KMS-11 (cell line): ENCODE measurements around the gene ZFR2.

Source experiments
- H2AFZ ChIP-seq: fragments of 200-600 bp; sonication (generic); 2 replicates; pipeline ENCODE4 v1.6.1; 2016; ENCODE audit warnings: antibody characterized with exemption, mixed run types, low read depth
- H3K27ac ChIP-seq: fragments of 200-600 bp; sonication (generic); 2 replicates; pipeline ENCODE4 v1.6.1; 2016; ENCODE audit warnings: mild to moderate bottlenecking, mixed run types
- H3K27me3 ChIP-seq: fragments of 200-600 bp; sonication (generic); 2 replicates; pipeline ENCODE4 v1.6.1; 2017; ENCODE audit warnings: mild to moderate bottlenecking, low read depth, mixed run types, moderate library complexity; ENCODE audit not compliant: insufficient read depth
- H3K36me3 ChIP-seq: fragments of 200-600 bp; sonication (generic); 2 replicates; pipeline ENCODE4 v1.6.1; 2017; ENCODE audit warnings: mild to moderate bottlenecking, mixed run types; ENCODE audit not compliant: insufficient read depth
- H3K4me1 ChIP-seq: fragments of 200-600 bp; sonication (generic); 2 replicates; pipeline ENCODE4 v1.6.1; 2016; ENCODE audit warnings: mild to moderate bottlenecking, low read depth, mixed run types; ENCODE audit not compliant: poor library complexity, severe bottlenecking
- H3K4me2 ChIP-seq: fragments of 200-600 bp; sonication (generic); 2 replicates; pipeline ENCODE4 v1.7.0; 2016; ENCODE audit warnings: mild to moderate bottlenecking, mixed run types
- H3K4me3 ChIP-seq: fragments of 200-600 bp; sonication (generic); IDR thresholded peaks from 2 replicates; pipeline ENCODE4 v1.6.1; 2017; ENCODE audit warnings: low read depth, low read length, mixed read lengths; ENCODE audit not compliant: insufficient read depth
- H3K79me2 ChIP-seq: fragments of 200-600 bp; sonication (generic); 2 replicates; pipeline ENCODE4 v1.6.1; 2016; ENCODE audit warnings: low read depth, mixed run types; ENCODE audit not compliant: insufficient read depth
- H3K9ac ChIP-seq: fragments of 200-600 bp; sonication (generic); 2 replicates; pipeline ENCODE4 v1.6.1; 2016; ENCODE audit warnings: mild to moderate bottlenecking, mixed run types
- H4K20me1 ChIP-seq: fragments of 200-600 bp; sonication (generic); 2 replicates; pipeline ENCODE4 v1.6.1; 2016; ENCODE audit warnings: mild to moderate bottlenecking, mixed run types; ENCODE audit not compliant: insufficient read depth
- TF ChIP-seq, protein P1 (sequence below): fragments of 200-600 bp; sonication (generic); conservative IDR thresholded peaks from 2 replicates; pipeline ENCODE4 v1.6.1; 2017; ENCODE audit warnings: low read depth, mild to moderate bottlenecking, antibody characterized with exemption, low read length, moderate library complexity, mixed read lengths

Gene ZFR2

DNA sequence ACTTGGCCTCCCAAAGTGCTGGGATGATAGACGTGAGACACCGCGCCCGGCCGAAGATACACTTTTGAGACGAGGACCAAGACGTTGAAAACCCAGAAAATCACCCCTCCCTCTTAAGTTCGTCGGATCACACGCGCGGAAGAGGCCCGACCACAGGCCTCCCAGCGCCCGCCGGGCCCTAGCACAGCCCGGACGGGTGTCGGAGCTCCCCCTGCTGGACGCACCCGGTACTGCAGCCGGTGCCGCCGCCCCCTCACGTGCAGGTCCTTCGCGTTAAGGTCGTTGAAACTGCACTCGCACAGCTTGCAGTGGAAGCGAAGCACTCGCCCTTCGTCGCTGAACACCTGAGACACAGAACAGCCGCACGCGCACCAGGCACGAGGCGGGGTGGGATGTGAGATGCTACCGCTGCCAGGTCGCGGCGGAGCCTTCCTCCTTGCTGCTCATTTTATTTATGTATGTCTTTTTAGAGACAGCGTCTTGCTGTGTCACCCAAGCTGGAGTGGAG is 46.9 kb downstream of the ZFR2 start:
- Histone ChIP-seq H4K20me1 (no peaks in the 10 kb centered on the region), H3K36me3 (no peaks in the 10 kb centered on the region), H3K4me3 (no peak overlapping the region), H3K4me2 (no peak overlapping the region), H3K4me1 (no peaks in the 10 kb centered on the region), H2AFZ (no peak overlapping the region), H3K79me2 (no peaks in the 10 kb centered on the region), H3K9ac (no peak overlapping the region), H3K27ac (no peak overlapping the region), H3K27me3 (peaks cover 94% of the 10 kb centered on the region)
- TF ChIP-seq, protein P1, sequence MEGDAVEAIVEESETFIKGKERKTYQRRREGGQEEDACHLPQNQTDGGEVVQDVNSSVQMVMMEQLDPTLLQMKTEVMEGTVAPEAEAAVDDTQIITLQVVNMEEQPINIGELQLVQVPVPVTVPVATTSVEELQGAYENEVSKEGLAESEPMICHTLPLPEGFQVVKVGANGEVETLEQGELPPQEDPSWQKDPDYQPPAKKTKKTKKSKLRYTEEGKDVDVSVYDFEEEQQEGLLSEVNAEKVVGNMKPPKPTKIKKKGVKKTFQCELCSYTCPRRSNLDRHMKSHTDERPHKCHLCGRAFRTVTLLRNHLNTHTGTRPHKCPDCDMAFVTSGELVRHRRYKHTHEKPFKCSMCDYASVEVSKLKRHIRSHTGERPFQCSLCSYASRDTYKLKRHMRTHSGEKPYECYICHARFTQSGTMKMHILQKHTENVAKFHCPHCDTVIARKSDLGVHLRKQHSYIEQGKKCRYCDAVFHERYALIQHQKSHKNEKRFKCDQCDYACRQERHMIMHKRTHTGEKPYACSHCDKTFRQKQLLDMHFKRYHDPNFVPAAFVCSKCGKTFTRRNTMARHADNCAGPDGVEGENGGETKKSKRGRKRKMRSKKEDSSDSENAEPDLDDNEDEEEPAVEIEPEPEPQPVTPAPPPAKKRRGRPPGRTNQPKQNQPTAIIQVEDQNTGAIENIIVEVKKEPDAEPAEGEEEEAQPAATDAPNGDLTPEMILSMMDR: peak; percentile 71

DNA sequence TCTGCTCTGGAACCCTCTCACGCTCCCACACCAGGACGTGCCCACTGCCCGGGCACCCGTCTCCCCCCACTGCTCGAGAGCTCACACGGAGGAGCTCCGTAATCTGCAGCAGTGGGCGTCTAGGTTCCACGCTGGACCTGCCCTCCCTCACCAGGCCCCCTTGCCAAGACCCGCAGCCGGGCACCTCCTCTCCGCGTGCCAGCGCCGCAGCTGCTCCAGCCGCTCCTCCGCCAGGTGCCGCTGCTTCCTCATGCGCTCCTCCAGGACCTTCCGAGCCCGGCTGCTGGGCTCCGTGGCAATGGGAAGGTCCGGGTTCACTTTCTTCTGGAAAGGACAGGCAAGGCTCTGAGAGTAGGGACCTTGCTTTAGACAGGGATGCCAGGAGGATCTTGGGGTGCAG is 47.7 kb downstream of the ZFR2 start:
- H3K27ac ChIP-seq: no peak overlapping the region
- H3K4me3 ChIP-seq: no peak overlapping the region
- no peaks in the 10 kb centered on the region for H4K20me1 ChIP-seq
- H3K9ac ChIP-seq: no peak overlapping the region
- no peak overlapping the region for H3K4me2 ChIP-seq
- TF ChIP-seq, protein P1: no peak
- no peaks in the 10 kb centered on the region for H3K4me1 ChIP-seq
- no peaks in the 10 kb centered on the region for H3K79me2 ChIP-seq
- peaks cover 94% of the 10 kb centered on the region for H3K27me3 ChIP-seq
- no peaks in the 10 kb centered on the region for H3K36me3 ChIP-seq
- H2AFZ ChIP-seq: no peak overlapping the region

DNA sequence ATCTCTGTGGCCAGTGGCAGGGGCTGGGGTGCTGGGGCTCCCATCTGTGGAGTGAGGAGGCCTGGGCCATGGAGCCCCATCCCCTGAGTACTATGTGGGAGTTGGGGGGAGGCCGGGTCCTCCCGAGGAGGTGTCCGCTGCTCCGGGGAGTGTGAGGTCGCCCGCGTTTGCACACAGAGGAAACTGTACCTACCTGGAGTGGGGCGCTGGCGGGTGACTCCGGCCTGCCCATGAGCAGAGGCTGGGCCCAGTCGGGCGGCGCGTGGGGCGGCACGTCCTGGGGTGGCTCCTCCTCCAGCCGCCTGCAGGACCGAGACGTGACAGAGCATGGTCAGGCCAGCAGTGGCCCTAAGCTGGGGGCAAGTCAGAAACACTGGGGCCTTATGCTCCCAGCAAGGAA is 48.8 kb downstream of the ZFR2 start:
- TF ChIP-seq, protein P1: no peak

DNA sequence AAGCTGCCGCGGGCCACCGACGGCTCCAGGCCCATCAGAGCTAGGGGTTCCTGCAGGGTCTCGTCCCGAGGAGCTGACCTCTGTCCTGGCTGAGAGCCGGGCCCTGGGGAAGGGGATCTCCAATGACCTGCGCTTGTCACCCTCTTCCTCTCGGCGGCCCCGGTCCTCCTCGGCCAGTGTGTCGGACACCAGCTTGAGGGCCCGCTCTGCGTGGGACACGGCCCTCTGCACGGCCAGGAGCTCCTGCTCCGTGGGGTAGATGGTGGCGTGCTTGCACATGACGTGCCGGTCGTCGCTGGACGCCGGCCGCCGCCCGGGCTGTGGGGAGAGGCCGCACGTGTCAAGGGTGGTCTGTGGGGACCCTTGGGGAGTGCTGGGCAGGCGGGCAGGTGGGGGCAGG is 49.9 kb downstream of the ZFR2 start:
- Histone ChIP-seq H3K4me3 (no peak overlapping the region), H3K36me3 (no peaks in the 10 kb centered on the region), H3K27ac (no peak overlapping the region), H3K27me3 (peaks cover 92% of the 10 kb centered on the region), H2AFZ (no peak overlapping the region), H3K79me2 (no peaks in the 10 kb centered on the region), H3K9ac (no peak overlapping the region), H3K4me2 (no peak overlapping the region), H3K4me1 (no peaks in the 10 kb centered on the region), H4K20me1 (no peaks in the 10 kb centered on the region)
- TF ChIP-seq, protein P1: no peak

More for the DNA sequence above, 48.8 kb downstream of the ZFR2 start:
- Histone ChIP-seq H2AFZ (no peak overlapping the region), H3K79me2 (no peaks in the 10 kb centered on the region), H4K20me1 (no peaks in the 10 kb centered on the region), H3K9ac (no peak overlapping the region), H3K27ac (no peak overlapping the region), H3K36me3 (no peaks in the 10 kb centered on the region), H3K4me1 (no peaks in the 10 kb centered on the region), H3K27me3 (peaks cover 92% of the 10 kb centered on the region), H3K4me3 (no peak overlapping the region), H3K4me2 (no peak overlapping the region)
